Measurements from ENCODE around the gene HS3ST4.

Gene HS3ST4

DNA sequence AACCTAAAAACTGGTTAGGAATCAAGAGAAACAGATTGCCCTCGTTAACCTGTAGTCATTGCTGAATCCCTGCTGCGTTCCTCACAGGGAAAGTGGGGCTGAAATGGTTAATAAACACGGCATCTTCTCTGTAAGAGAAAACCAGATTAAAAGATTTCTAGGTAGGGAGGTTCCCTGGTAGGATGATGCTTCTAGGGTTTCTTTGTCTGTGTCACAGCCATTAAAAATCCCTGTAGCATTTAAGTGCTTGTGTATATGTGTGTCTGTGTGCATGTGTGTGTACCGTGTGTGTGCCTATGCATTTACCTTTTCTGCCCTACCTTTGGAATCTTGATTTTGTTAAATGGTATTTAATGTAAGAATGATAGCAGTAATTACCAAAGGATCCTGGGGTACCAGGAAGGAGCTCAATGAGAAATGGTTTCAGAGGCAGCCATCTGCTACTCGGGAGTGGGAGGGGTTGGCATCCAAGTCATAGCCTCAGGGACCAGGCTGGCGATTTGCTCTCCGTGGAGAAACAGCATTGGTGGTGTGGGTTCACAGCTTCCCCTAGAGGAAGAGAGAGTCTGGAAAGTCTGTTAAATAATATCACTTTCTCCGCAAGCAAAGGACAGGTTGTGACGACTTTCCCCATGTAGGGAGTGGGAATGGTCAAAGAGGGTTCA is 177.1 kb downstream of the HS3ST4 start:
- DNase-seq (no peak), ATAC-seq (replicated peaks) (no peak)
- H3K36me3 Mint-ChIP-seq: no peaks in the 10 kb centered on the region
- no peak overlapping the region for H3K27ac Mint-ChIP-seq
- H3K4me3 Mint-ChIP-seq: no peak overlapping the region
- H3K4me1 Mint-ChIP-seq: no peaks in the 10 kb centered on the region
- peaks cover 8 to 13% of the 10 kb centered on the region in 2 donors for H3K9me3 Mint-ChIP-seq
- H3K27me3 Mint-ChIP-seq: peaks cover 7 to 27% of the 10 kb centered on the region in 2 donors

- Mint-ChIP-seq H3K9me3 (peaks cover 5 to 12% of the 10 kb centered on the region in 2 donors), H3K27ac (no peak overlapping the region), H3K36me3 (no peaks in the 10 kb centered on the region), H3K4me3 (no peak overlapping the region), H3K27me3 (peaks cover 0 to 20% of the 10 kb centered on the region in 2 donors), H3K4me1 (no peaks in the 10 kb centered on the region)
- ATAC-seq (replicated peaks): no peak
- no peak for DNase-seq
Measured at GRCh38 chr16:25872369-25873070, 180.8 kb downstream of the HS3ST4 start.

DNA sequence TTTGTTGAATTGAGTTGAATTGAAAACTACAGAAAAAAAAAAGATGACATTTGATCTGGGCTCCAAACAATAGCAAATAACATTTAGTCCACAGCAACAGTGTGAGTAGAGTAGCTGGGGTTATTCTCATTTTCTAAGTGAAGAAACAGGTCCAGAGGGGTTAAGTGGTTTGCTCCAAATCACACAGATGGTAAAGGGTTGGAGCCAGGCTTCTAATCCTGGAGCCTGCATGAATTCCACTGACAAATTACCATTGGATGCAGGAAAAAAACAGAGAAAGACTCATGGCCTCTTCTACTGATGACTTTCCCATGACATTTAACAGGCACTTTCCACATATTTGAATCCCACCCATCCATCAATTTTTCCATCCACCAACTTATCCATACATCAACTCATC is 182.4 kb downstream of the HS3ST4 start:
- peaks cover 0 to 20% of the 10 kb centered on the region in 2 donors for H3K27me3 Mint-ChIP-seq
- H3K36me3 Mint-ChIP-seq: no peaks in the 10 kb centered on the region
- H3K9me3 Mint-ChIP-seq: peaks cover 5 to 12% of the 10 kb centered on the region in 2 donors
- no peak overlapping the region for H3K27ac Mint-ChIP-seq
- H3K4me3 Mint-ChIP-seq: no peak overlapping the region
- no peaks in the 10 kb centered on the region for H3K4me1 Mint-ChIP-seq
- ATAC-seq (replicated peaks): no peak
- no peak for DNase-seq

DNA sequence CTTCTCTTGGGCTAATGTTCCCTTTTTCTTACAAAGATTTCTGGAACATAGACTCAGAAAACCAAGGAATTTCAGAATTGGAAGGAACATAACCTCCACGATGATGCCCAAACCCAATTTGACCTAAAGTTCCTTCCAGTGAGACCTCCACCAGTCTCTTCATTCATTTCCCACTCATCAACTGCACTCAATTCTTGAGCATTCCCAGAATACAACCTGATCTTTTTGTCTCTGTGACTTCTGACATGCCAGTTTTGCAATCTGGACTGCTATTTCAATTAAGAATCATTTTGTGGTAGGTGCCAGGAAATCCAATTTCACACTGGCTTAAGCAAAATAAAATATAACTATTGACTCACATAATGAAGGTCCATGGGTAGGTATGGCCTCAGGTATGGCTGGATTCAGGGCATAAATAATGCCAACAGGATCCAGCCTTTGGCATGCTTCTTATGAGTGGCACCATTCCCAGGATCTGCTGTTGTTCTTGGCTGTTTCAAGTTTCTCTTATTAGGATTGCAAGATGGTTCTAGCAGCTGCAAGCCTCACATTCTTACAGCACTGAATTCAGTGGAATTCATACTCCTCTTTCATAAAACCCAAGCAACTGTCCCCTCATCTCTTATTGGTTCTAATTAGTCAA is 184.3 kb downstream of the HS3ST4 start:
- no peak overlapping the region for H3K4me3 Mint-ChIP-seq
- H3K36me3 Mint-ChIP-seq: no peaks in the 10 kb centered on the region
- ATAC-seq (replicated peaks) (no peak), DNase-seq (no peak)
- peaks cover 5 to 12% of the 10 kb centered on the region in 2 donors for H3K9me3 Mint-ChIP-seq
- H3K27ac Mint-ChIP-seq: no peak overlapping the region
- no peaks in the 10 kb centered on the region for H3K4me1 Mint-ChIP-seq
- H3K27me3 Mint-ChIP-seq: peaks cover 0 to 11% of the 10 kb centered on the region in 2 donors

GRCh38 chr16:25877103-25877502 is 185.3 kb downstream of the HS3ST4 start:
- ATAC-seq (replicated peaks): no peak
- Mint-ChIP-seq H3K27ac (no peak overlapping the region), H3K36me3 (no peaks in the 10 kb centered on the region)

DNA sequence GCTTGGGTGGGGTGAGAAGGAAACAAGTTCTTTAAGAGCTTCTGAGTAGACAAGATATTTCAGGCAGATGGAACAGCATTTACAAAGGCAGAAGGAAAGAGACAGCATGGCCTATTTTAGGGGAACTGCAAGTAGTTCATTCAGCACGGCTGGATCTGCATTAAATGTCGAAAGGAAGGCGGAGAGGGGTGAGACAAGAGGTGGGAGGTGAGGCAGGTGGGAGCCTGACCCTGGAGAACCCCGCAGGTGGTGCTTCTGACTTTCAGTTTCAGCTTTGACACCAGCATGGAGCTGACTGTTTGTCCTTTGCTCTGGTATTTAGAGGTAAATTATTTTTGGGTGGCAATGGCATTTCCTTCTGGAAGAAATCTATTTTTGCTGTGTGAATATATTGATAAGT is 194.8 kb downstream of the HS3ST4 start:
- Mint-ChIP-seq H3K9me3 (peaks cover 12 to 15% of the 10 kb centered on the region in 2 donors), H3K36me3 (no peaks in the 10 kb centered on the region), H3K27me3 (peaks cover 0 to 15% of the 10 kb centered on the region in 2 donors), H3K27ac (no peak overlapping the region), H3K4me3 (no peak overlapping the region), H3K4me1 (no peaks in the 10 kb centered on the region)
- ATAC-seq (replicated peaks): no peak
- DNase-seq: no peak

More at GRCh38 chr16:25877103-25877502, 185.3 kb downstream of the HS3ST4 start:
- no peak for DNase-seq
- H3K4me3 Mint-ChIP-seq: no peak overlapping the region
- peaks cover 5 to 12% of the 10 kb centered on the region in 2 donors for H3K9me3 Mint-ChIP-seq
- no peaks in the 10 kb centered on the region for H3K4me1 Mint-ChIP-seq
- peaks cover 0 to 11% of the 10 kb centered on the region in 2 donors for H3K27me3 Mint-ChIP-seq

- ATAC-seq (replicated peaks) (no peak), DNase-seq (no peak)
- peaks cover 12 to 15% of the 10 kb centered on the region in 2 donors for H3K9me3 Mint-ChIP-seq
- H3K4me3 Mint-ChIP-seq: no peak overlapping the region
- H3K36me3 Mint-ChIP-seq: no peaks in the 10 kb centered on the region
- no peak overlapping the region for H3K27ac Mint-ChIP-seq
- H3K4me1 Mint-ChIP-seq: no peaks in the 10 kb centered on the region
- H3K27me3 Mint-ChIP-seq: peaks cover 4 to 15% of the 10 kb centered on the region in 2 donors
Measured at GRCh38 chr16:25888868-25889267, 197.1 kb downstream of the HS3ST4 start.

DNA sequence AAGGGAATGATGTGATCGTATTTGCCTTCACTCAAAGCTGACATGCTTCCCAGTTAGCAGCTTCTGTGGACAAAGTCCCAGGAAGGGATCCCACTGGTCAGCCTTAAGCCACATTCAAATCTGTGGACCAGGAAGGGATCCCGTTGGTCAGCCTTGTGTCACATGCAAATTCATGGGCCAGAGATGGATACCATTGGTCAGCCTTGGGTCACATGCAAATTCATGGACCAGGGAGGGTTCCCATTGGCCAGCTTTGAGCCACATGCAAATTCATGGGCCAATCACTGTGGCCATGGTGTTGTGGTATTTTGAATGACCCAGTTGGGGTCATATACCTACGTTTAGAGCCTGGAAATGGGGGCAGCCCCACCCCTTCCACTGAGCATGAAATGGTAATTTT is 201.6 kb downstream of the HS3ST4 start:
- Mint-ChIP-seq H3K4me3 (no peak overlapping the region), H3K9me3 (peaks cover 12 to 14% of the 10 kb centered on the region in 2 donors), H3K4me1 (no peaks in the 10 kb centered on the region), H3K27ac (no peak overlapping the region), H3K27me3 (peaks cover 21 to 35% of the 10 kb centered on the region in 2 donors), H3K36me3 (no peaks in the 10 kb centered on the region)
- ATAC-seq (replicated peaks) (no peak), DNase-seq (no peak)

GRCh38 chr16:25894093-25894492 is 202.3 kb downstream of the HS3ST4 start:
- DNase-seq (no peak), ATAC-seq (replicated peaks) (no peak)
- H3K36me3 Mint-ChIP-seq: no peaks in the 10 kb centered on the region
- H3K4me3 Mint-ChIP-seq: no peak overlapping the region
- no peak overlapping the region for H3K27ac Mint-ChIP-seq
- peaks cover 21 to 35% of the 10 kb centered on the region in 2 donors for H3K27me3 Mint-ChIP-seq
- no peaks in the 10 kb centered on the region for H3K4me1 Mint-ChIP-seq
- peaks cover 10 to 11% of the 10 kb centered on the region in 2 donors for H3K9me3 Mint-ChIP-seq

GRCh38 chr16:25895380-25895779 is 203.6 kb downstream of the HS3ST4 start:
- ATAC-seq (replicated peaks) (no peak), DNase-seq (no peak)
- Mint-ChIP-seq H3K36me3 (no peaks in the 10 kb centered on the region), H3K9me3 (peaks cover 5 to 6% of the 10 kb centered on the region in 2 donors), H3K4me1 (no peaks in the 10 kb centered on the region), H3K27me3 (peaks cover 21 to 35% of the 10 kb centered on the region in 2 donors), H3K4me3 (no peak overlapping the region), H3K27ac (no peak overlapping the region)

- Mint-ChIP-seq H3K36me3 (no peaks in the 10 kb centered on the region), H3K9me3 (no peaks in the 10 kb centered on the region), H3K4me3 (no peak overlapping the region), H3K27ac (no peak overlapping the region), H3K4me1 (no peaks in the 10 kb centered on the region), H3K27me3 (peaks cover 21 to 29% of the 10 kb centered on the region in 2 donors)
- no peak for DNase-seq
- no peak for ATAC-seq (replicated peaks)
Measured at GRCh38 chr16:25896411-25896810, 204.7 kb downstream of the HS3ST4 start.

- peaks cover 24 to 29% of the 10 kb centered on the region in 2 donors for H3K27me3 Mint-ChIP-seq
- no peaks in the 10 kb centered on the region for H3K36me3 Mint-ChIP-seq
- no peak overlapping the region for H3K4me3 Mint-ChIP-seq
- H3K9me3 Mint-ChIP-seq: peaks cover 0 to 2% of the 10 kb centered on the region in 2 donors
- no peaks in the 10 kb centered on the region for H3K4me1 Mint-ChIP-seq
- H3K27ac Mint-ChIP-seq: no peak overlapping the region
- no peak for ATAC-seq (replicated peaks)
- no peak for DNase-seq
Measured at GRCh38 chr16:25897702-25898101, 205.9 kb downstream of the HS3ST4 start.

- peaks cover 0 to 4% of the 10 kb centered on the region in 2 donors for H3K27me3 Mint-ChIP-seq
- DNase-seq: no peak
- no peak for ATAC-seq (replicated peaks)
- no peaks in the 10 kb centered on the region for H3K4me1 Mint-ChIP-seq
- H3K4me3 Mint-ChIP-seq: no peak overlapping the region
- H3K36me3 Mint-ChIP-seq: no peaks in the 10 kb centered on the region
- H3K27ac Mint-ChIP-seq: no peak overlapping the region
- peaks cover 5% of the 10 kb centered on the region in 2 donors for H3K9me3 Mint-ChIP-seq
Measured at GRCh38 chr16:25905810-25906209, 214.1 kb downstream of the HS3ST4 start.

DNA sequence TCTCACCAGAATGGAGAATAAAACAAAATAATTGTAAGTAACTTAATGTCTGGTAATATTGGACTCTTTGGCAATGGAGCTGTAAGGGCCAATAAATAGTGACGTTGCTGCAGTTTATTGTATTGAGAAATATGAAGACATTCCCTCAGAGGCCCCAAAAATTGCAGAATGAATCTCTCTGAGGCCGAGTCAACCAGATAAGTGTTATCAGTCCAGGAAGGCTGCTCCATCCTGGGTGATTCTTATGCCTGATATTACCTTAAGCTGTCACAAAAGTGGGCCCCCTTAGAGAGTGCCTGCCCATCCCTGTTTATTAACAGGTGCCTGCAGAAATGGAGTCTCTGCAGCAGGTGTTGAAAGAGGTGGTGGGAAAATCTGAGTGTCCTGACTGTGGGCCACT is 219.2 kb downstream of the HS3ST4 start:
- no peak overlapping the region for H3K4me3 Mint-ChIP-seq
- DNase-seq: no peak
- no peak overlapping the region for H3K27ac Mint-ChIP-seq
- no peaks in the 10 kb centered on the region for H3K27me3 Mint-ChIP-seq
- ATAC-seq (replicated peaks): no peak
- H3K36me3 Mint-ChIP-seq: no peaks in the 10 kb centered on the region
- no peaks in the 10 kb centered on the region for H3K9me3 Mint-ChIP-seq
- no peaks in the 10 kb centered on the region for H3K4me1 Mint-ChIP-seq

- H3K4me1 Mint-ChIP-seq: no peaks in the 10 kb centered on the region
- H3K9me3 Mint-ChIP-seq: no peaks in the 10 kb centered on the region
- no peaks in the 10 kb centered on the region for H3K36me3 Mint-ChIP-seq
- ATAC-seq (replicated peaks): no peak
- DNase-seq: no peak
- H3K4me3 Mint-ChIP-seq: no peak overlapping the region
- H3K27me3 Mint-ChIP-seq: no peaks in the 10 kb centered on the region
- H3K27ac Mint-ChIP-seq: no peak overlapping the region
Measured at GRCh38 chr16:25912321-25912720, 220.6 kb downstream of the HS3ST4 start.

Measured in stimulated activated naive B cell treated with anti-CD40 and anti-IgM and Interleukin-4, amounts not matched to agents 10 μg/mL and 1 μg/mL and 100 μg/mL, for 72 hours (primary cell).